Measurements from ENCODE around the gene TMEM185B.

TMEM185B gene

GRCh38 chr2:120220756-120221155 lies 2.4 kb downstream of the TMEM185B start:
- no peak for DNase-seq (ENCODE audit: low read depth)

GRCh38 chr2:120219766-120220165 lies 3.4 kb downstream of the TMEM185B start:
- DNase-seq (ENCODE audit: low read depth), result no peak
- H3K4me3 ChIP-seq (ENCODE audit: low read depth, low read length), result no peak overlapping the region
- TF ChIP-seq CTCF (IDR thresholded peaks at IDR 0.05; ENCODE audit: low read depth, low read length, missing control alignments), result no peak

More at GRCh38 chr2:120220756-120221155, 2.4 kb downstream of the TMEM185B start:
- no peak overlapping the region for H3K4me3 ChIP-seq (ENCODE audit: low read depth, low read length)
- TF ChIP-seq CTCF (IDR thresholded peaks at IDR 0.05; ENCODE audit: low read depth, low read length, missing control alignments), result no peak

GRCh38 chr2:120219291-120219690 lies 3.9 kb downstream of the TMEM185B start:
- no peak for TF ChIP-seq CTCF (IDR thresholded peaks at IDR 0.05; ENCODE audit: low read depth, low read length, missing control alignments)
- DNase-seq (ENCODE audit: low read depth), result no peak
- H3K4me3 ChIP-seq (ENCODE audit: low read depth, low read length), result no peak overlapping the region

GRCh38 chr2:120218181-120218580 lies 5.0 kb downstream of the TMEM185B start:
- no peak for TF ChIP-seq CTCF (IDR thresholded peaks at IDR 0.05; ENCODE audit: low read depth, low read length, missing control alignments)
- DNase-seq (ENCODE audit: low read depth), result no peak
- H3K4me3 ChIP-seq (ENCODE audit: low read depth, low read length), result no peak overlapping the region

- no peak for TF ChIP-seq CTCF (IDR thresholded peaks at IDR 0.05; ENCODE audit: low read depth, low read length, missing control alignments)
- DNase-seq (ENCODE audit: low read depth), result no peak
- H3K4me3 ChIP-seq (ENCODE audit: low read depth, low read length), result no peak overlapping the region
Measured at GRCh38 chr2:120210270-120210693, 12.9 kb downstream of the TMEM185B start.

GRCh38 chr2:120209427-120210269 lies 13.6 kb downstream of the TMEM185B start:
- TF ChIP-seq CTCF (IDR thresholded peaks at IDR 0.05; ENCODE audit: low read depth, low read length, missing control alignments), result no peak
- no peak overlapping the region for H3K4me3 ChIP-seq (ENCODE audit: low read depth, low read length)
- no peak for DNase-seq (ENCODE audit: low read depth)
